Measurements from ENCODE around the gene TMEM120B.
"Not testable (repeated sequence)": the region's sequence is repeated elsewhere in the genome, so short reads cannot be mapped to it uniquely, and the experiment has no call there.

The TMEM120B gene

GRCh38 chr12:121709064-121709424 lies 3.5 kb upstream of the TMEM120B start:
- not testable (repeated sequence) for DNase-seq (ENCODE audit: low read depth)

- DNase-seq (ENCODE audit: low read depth) = no peak
Observed at GRCh38 chr12:121709478-121709961, 3.0 kb upstream of the TMEM120B start.

GRCh38 chr12:121711361-121712189 lies 977 bp upstream of the TMEM120B start:
- no peak for DNase-seq (ENCODE audit: low read depth)

GRCh38 chr12:121712190-121712460 lies 427 bp upstream of the TMEM120B start:
- DNase-seq (ENCODE audit: low read depth) = no peak

GRCh38 chr12:121713257-121713777 lies 765 bp downstream of the TMEM120B start:
- DNase-seq (ENCODE audit: low read depth) = no peak

- no peak for DNase-seq (ENCODE audit: low read depth)
Observed at GRCh38 chr12:121713793-121714192, 1.2 kb downstream of the TMEM120B start.

GRCh38 chr12:121715055-121715454 lies 2.5 kb downstream of the TMEM120B start:
- DNase-seq (ENCODE audit: low read depth) = not testable (repeated sequence)

- no peak for DNase-seq (ENCODE audit: low read depth)
Observed at GRCh38 chr12:121715862-121716435, 3.4 kb downstream of the TMEM120B start.

- peak; percentile 50 for DNase-seq (ENCODE audit: low read depth)
Observed at GRCh38 chr12:121717041-121717699, 4.6 kb downstream of the TMEM120B start.

GRCh38 chr12:121718653-121719239 lies 6.2 kb downstream of the TMEM120B start:
- DNase-seq (ENCODE audit: low read depth) = no peak

- DNase-seq (ENCODE audit: low read depth) = peak; percentile 59
Observed at GRCh38 chr12:121719926-121720414, 7.4 kb downstream of the TMEM120B start.

- DNase-seq (ENCODE audit: low read depth) = no peak
Observed at GRCh38 chr12:121720762-121721161, 8.2 kb downstream of the TMEM120B start.

- no peak for DNase-seq (ENCODE audit: low read depth)
Observed at GRCh38 chr12:121722511-121722910, 10.0 kb downstream of the TMEM120B start.

- no peak for DNase-seq (ENCODE audit: low read depth)
Observed at GRCh38 chr12:121723200-121723599, 10.6 kb downstream of the TMEM120B start.

- DNase-seq (ENCODE audit: low read depth) = no peak
Observed at GRCh38 chr12:121724925-121725324, 12.4 kb downstream of the TMEM120B start.

- DNase-seq (ENCODE audit: low read depth) = no peak
Observed at GRCh38 chr12:121725423-121725822, 12.9 kb downstream of the TMEM120B start.

GRCh38 chr12:121729021-121729420 lies 16.5 kb downstream of the TMEM120B start:
- DNase-seq (ENCODE audit: low read depth) = no peak

GRCh38 chr12:121731473-121731872 lies 18.9 kb downstream of the TMEM120B start:
- no peak for DNase-seq (ENCODE audit: low read depth)

- DNase-seq (ENCODE audit: low read depth) = no peak
Observed at GRCh38 chr12:121733849-121734248, 21.3 kb downstream of the TMEM120B start.

GRCh38 chr12:121738340-121738858 lies 25.8 kb downstream of the TMEM120B start:
- DNase-seq (ENCODE audit: low read depth) = no peak

GRCh38 chr12:121740847-121741246 lies 28.3 kb downstream of the TMEM120B start:
- DNase-seq (ENCODE audit: low read depth) = no peak

GRCh38 chr12:121741743-121742142 lies 29.2 kb downstream of the TMEM120B start:
- DNase-seq (ENCODE audit: low read depth) = no peak
